GM23338 (cell line): Measurements from ENCODE around the gene CAP1.

Experiments used
- CREB1 ChIP-seq: fragments of 250-450 bp; sonication (Bioruptor Pico); IDR thresholded peaks from 2 replicates; pipeline ENCODE4 v1.5.0; 2020; ENCODE audit warnings: low read depth, mild to moderate bottlenecking, moderate library complexity
- EZH2 ChIP-seq: fragments of 200-600 bp; sonication (generic); IDR thresholded peaks from one replicate; pipeline ENCODE4 v1.8.0; 2017; ENCODE audit warnings: antibody characterized with exemption, mild to moderate bottlenecking, low read depth; ENCODE audit not compliant: unreplicated experiment
- EZH2phosphoT487 ChIP-seq: fragments of 200-600 bp; sonication (generic); IDR thresholded peaks from one replicate; pipeline ENCODE4 v1.8.1; 2018; ENCODE audit warnings: antibody characterized with exemption; ENCODE audit not compliant: unreplicated experiment
- JUNB ChIP-seq: IDR thresholded peaks from one replicate; pipeline ENCODE4 v1.6.1; 2016; ENCODE audit warnings: antibody characterized with exemption; ENCODE audit not compliant: unreplicated experiment
- NANOG ChIP-seq: IDR thresholded peaks from 2 replicates; pipeline ENCODE4 v1.6.1; 2016; ENCODE audit warnings: antibody characterized with exemption, borderline replicate concordance
- POLR2AphosphoS5 ChIP-seq: IDR thresholded peaks from 2 replicates; pipeline ENCODE4 v1.6.1; 2016; ENCODE audit warnings: antibody characterized with exemption, low read depth
- STAT1 ChIP-seq: IDR thresholded peaks from one replicate; pipeline ENCODE4 v1.6.1; 2016; ENCODE audit warnings: antibody characterized with exemption; ENCODE audit not compliant: unreplicated experiment
- ZNF331 ChIP-seq: fragments of 250-450 bp; sonication (Bioruptor Pico); IDR thresholded peaks from 2 replicates; pipeline ENCODE4 v1.5.0; 2020; ENCODE audit warnings: low read depth, mild to moderate bottlenecking, moderate library complexity
- TF ChIP-seq, protein P1 (sequence below), 2 experiments: fragments of 200-600 bp in 1 of 2; sonication (generic) in 1 of 2; conservative IDR thresholded peaks; 2 replicates each; pipeline versions ENCODE4 v1.5.1 to v1.6.1; 2016 to 2017; ENCODE audit warnings: antibody characterized with exemption in 2 of 2, low read depth in 2 of 2, mild to moderate bottlenecking in 2 of 2, moderate library complexity in 1 of 2
- TF ChIP-seq, protein P2 (sequence below): IDR thresholded peaks from one replicate; pipeline ENCODE4 v1.6.1; 2018; ENCODE audit warnings: antibody characterized with exemption; ENCODE audit not compliant: unreplicated experiment
- TF ChIP-seq, protein P3 (sequence below): IDR thresholded peaks from 2 replicates; pipeline ENCODE4 v1.6.1; 2016; ENCODE audit warnings: antibody characterized with exemption

DNA sequence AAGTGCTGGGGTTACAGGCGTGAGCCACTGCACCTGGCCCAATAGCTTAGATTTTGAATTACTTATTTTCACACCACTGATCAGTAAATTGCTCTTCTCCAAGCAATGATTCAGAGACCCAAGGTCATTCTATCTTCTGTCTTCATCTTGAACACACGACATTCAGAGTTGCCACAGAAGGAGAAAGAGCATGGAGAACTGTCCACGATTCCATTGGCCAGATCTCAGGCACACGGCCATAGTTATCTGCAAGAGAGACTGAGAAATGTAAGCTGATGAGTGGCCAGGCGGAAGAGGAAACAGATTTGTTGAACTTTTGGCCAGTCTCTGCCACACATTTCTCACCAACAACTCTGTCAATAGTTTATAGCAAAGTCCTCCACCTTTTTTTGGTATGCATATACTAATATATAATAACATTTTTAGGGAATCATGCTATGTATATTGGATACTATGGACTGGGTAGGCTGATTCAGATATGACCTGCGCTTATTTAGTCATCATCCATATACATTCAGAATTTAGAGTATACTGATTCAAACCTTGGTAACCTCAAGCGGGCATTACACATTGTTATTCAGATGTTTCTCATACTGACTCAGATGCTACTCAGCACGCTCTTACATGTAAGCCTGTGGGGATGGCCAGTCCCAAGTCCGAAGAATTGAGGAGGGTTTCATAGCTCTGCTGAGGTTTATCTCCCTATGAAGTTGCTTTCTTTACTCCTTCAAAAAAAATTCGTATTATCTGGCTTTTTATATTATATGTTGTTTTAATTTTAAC, 25.5 kb upstream of the CAP1 start:
- no peak for TF ChIP-seq CREB1 (CRISPR knock-in tag)
- TF ChIP-seq EZH2phosphoT487, result no peak
- TF ChIP-seq, protein P1, sequence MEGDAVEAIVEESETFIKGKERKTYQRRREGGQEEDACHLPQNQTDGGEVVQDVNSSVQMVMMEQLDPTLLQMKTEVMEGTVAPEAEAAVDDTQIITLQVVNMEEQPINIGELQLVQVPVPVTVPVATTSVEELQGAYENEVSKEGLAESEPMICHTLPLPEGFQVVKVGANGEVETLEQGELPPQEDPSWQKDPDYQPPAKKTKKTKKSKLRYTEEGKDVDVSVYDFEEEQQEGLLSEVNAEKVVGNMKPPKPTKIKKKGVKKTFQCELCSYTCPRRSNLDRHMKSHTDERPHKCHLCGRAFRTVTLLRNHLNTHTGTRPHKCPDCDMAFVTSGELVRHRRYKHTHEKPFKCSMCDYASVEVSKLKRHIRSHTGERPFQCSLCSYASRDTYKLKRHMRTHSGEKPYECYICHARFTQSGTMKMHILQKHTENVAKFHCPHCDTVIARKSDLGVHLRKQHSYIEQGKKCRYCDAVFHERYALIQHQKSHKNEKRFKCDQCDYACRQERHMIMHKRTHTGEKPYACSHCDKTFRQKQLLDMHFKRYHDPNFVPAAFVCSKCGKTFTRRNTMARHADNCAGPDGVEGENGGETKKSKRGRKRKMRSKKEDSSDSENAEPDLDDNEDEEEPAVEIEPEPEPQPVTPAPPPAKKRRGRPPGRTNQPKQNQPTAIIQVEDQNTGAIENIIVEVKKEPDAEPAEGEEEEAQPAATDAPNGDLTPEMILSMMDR (conservative IDR thresholded peaks at IDR 0.05; ENCODE audit: low read depth in 2 of 2), result no peak
- TF ChIP-seq POLR2AphosphoS5, result no peak
- no peak for TF ChIP-seq EZH2
- TF ChIP-seq, protein P2, sequence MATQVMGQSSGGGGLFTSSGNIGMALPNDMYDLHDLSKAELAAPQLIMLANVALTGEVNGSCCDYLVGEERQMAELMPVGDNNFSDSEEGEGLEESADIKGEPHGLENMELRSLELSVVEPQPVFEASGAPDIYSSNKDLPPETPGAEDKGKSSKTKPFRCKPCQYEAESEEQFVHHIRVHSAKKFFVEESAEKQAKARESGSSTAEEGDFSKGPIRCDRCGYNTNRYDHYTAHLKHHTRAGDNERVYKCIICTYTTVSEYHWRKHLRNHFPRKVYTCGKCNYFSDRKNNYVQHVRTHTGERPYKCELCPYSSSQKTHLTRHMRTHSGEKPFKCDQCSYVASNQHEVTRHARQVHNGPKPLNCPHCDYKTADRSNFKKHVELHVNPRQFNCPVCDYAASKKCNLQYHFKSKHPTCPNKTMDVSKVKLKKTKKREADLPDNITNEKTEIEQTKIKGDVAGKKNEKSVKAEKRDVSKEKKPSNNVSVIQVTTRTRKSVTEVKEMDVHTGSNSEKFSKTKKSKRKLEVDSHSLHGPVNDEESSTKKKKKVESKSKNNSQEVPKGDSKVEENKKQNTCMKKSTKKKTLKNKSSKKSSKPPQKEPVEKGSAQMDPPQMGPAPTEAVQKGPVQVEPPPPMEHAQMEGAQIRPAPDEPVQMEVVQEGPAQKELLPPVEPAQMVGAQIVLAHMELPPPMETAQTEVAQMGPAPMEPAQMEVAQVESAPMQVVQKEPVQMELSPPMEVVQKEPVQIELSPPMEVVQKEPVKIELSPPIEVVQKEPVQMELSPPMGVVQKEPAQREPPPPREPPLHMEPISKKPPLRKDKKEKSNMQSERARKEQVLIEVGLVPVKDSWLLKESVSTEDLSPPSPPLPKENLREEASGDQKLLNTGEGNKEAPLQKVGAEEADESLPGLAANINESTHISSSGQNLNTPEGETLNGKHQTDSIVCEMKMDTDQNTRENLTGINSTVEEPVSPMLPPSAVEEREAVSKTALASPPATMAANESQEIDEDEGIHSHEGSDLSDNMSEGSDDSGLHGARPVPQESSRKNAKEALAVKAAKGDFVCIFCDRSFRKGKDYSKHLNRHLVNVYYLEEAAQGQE, result no peak
- TF ChIP-seq JUNB, result no peak
- TF ChIP-seq STAT1, result no peak
- TF ChIP-seq ZNF331 (CRISPR knock-in tag), result no peak
- no peak for TF ChIP-seq NANOG
- TF ChIP-seq, protein P3, sequence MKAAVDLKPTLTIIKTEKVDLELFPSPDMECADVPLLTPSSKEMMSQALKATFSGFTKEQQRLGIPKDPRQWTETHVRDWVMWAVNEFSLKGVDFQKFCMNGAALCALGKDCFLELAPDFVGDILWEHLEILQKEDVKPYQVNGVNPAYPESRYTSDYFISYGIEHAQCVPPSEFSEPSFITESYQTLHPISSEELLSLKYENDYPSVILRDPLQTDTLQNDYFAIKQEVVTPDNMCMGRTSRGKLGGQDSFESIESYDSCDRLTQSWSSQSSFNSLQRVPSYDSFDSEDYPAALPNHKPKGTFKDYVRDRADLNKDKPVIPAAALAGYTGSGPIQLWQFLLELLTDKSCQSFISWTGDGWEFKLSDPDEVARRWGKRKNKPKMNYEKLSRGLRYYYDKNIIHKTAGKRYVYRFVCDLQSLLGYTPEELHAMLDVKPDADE, result no peak
